ENCODE measurements around the gene TBC1D4.

- TF ChIP-seq SMC3 (conservative IDR thresholded peaks at IDR 0.05; ENCODE audit: insufficient read depth, low read depth, low read length) (no peak), ATF7 (IDR thresholded peaks at IDR 0.05) (no peak)
Observed at GRCh38 chr13:75334634-75335447, 147.1 kb downstream of the TBC1D4 start.

All from K562 (cell line).